Retina (tissue), 1 donor: ENCODE data around the gene GUCY1A2.
A peak's percentile ranks its signal among the peaks of the same experiment; 100 is the strongest.
"Not testable (repeated sequence)": the region's sequence is repeated elsewhere in the genome, so short reads cannot be mapped to it uniquely, and the experiment has no call there.

Experiments used
- DNase-seq: peaks from one replicate; pipeline ENCODE4 v3.0.0-alpha.2; 2016

Gene GUCY1A2

DNA sequence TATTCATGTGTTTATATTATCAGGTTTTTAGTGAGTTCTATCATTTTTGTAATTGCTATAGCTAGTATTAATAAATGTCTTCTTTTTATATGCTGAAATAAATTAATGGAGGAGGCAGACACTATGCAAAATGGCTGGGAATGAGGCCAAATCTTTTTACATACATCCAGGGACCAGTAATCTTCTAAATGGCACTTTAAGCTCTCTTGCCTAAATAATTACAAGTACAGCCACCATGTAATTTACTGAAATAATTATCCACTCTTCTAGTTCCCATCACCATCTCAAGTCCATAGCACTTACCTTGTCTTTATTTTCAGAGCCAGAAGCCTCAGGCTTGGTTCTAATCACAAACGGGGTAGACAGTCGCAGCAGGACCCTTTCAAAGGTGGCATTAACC is 79.1 kb downstream of the GUCY1A2 start:
- no peak for DNase-seq

DNA sequence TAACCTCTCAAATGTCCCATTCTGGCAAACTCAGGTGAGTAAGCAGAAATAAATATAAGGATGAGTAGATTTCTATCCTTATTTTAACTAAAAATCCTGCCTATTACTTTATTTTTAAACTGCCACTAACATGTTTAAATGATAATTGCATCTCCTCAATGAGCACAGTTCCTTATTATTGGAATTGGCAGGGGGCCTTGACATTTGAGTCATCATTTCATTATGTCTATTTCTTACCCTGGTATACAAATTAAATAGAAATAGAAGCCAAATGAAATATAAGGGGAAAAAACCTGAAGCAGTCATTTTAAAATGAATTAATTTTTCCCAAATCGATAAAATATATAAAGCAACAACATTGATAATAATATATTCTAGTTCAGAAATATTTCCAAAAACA is 81.2 kb downstream of the GUCY1A2 start:
- DNase-seq, result no peak

DNA sequence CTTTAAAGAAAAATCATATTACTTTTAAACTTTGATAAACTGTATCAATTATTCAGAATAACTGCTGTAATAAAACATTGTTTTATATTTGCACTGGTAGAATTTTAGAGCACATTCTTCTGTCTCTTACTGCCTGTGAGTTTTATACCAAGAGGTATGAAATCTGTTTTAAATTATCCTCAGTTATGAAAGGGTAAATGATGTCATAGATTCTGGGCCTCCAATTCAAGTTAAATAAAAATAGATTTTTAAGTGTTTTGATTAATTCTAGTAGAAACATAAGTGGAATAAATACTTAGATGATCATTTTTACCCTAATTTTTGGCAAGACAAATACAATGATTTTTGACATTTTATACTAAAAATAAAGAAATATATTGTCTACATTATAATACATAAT is 93.0 kb downstream of the GUCY1A2 start:
- no peak for DNase-seq

GRCh38 chr11:106920899-106921509 is 97.3 kb downstream of the GUCY1A2 start:
- no peak for DNase-seq

DNA sequence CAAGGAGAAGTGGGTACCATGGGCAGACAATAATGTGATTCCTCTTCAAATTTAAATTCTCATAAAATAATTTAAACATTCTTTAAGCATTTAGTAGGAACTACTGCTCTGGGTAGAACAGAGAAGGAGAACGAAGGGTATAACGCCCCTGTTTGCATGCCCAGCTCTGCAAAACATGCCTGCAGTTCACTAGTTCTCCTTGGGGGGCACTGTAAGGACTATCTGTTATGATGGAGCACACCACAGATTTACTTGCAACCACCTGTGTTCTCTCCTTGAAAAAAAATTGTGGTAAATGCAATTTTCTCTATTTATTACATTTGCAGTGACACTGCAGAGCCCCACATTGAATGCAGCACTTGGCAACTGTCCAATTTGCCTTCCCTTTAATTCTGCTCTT is 100.3 kb downstream of the GUCY1A2 start:
- no peak for DNase-seq

DNA sequence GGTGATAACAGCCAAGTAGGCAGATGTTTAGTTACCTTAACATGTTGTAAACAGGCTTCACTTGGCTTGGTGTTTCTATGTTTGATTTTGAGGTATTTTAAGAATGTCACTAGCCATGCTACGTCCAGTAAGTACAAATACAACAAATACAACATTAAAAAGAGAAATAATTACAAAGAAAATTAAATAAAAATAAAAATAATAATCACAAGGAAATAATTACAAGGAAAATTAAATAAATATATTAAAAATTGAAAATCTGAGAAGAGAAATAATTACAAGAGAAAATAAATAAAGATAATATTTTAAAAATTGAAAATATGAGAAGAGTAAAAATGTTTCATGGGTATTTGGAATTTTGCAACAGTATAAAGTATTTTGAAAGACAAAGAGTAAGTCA is 103.9 kb downstream of the GUCY1A2 start:
- no peak for DNase-seq

GRCh38 chr11:106913141-106913540 is 105.1 kb downstream of the GUCY1A2 start:
- peak; percentile 39 for DNase-seq

- no peak for DNase-seq
These were observed 113.5 kb downstream of the GUCY1A2 start for GRCh38 chr11:106904826-106905225.

GRCh38 chr11:106889718-106890117 is 128.6 kb downstream of the GUCY1A2 start:
- DNase-seq, result no peak

- DNase-seq, result no peak
These were observed 129.9 kb downstream of the GUCY1A2 start for GRCh38 chr11:106888386-106888785.

DNA sequence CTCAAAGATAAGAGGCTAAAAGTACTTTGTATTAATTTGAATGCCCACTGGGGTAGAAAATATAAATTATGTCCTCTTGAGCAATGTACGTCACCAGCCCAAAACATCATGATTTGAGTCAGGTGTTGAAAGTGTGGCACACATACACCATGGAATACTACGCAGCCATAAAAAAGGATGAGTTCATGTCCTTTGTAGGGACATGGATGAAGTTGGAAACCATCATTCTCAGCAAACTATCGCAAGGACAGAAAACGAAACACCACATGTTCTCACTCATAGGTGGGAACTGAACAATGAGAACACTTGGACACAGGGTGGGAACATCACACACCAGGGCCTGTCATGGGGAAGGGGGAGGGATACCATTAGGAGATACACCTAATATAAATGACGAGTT is 134.6 kb downstream of the GUCY1A2 start:
- not testable (repeated sequence) for DNase-seq

- DNase-seq, result peak; percentile 8
These were observed 138.3 kb downstream of the GUCY1A2 start for GRCh38 chr11:106879832-106880546.

GRCh38 chr11:106879029-106879428 is 139.2 kb downstream of the GUCY1A2 start:
- no peak for DNase-seq

- DNase-seq, result no peak
These were observed 143.3 kb downstream of the GUCY1A2 start for GRCh38 chr11:106875013-106875412.

- no peak for DNase-seq
These were observed 146.0 kb downstream of the GUCY1A2 start for GRCh38 chr11:106872246-106872645.

DNA sequence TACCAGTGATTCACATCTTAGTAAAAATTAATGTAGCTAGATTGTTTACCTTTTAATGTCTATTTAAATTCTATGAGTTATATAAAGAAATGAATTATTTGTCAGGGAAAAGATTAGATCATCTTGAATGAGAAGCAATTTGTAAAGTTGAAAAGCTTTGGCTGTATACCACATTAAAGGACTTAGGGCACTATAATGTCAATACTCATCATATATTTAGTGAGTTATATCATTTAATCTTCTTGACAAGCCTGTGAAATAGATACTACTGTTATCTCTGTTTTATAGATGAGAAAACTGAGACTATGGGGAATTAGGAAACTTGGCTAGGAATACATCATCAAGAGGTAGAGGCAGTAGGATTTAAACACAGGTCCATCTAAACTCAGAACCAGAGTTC is 160.1 kb downstream of the GUCY1A2 start:
- no peak for DNase-seq

- DNase-seq, result no peak
These were observed 161.7 kb downstream of the GUCY1A2 start for GRCh38 chr11:106856566-106856965.

DNA sequence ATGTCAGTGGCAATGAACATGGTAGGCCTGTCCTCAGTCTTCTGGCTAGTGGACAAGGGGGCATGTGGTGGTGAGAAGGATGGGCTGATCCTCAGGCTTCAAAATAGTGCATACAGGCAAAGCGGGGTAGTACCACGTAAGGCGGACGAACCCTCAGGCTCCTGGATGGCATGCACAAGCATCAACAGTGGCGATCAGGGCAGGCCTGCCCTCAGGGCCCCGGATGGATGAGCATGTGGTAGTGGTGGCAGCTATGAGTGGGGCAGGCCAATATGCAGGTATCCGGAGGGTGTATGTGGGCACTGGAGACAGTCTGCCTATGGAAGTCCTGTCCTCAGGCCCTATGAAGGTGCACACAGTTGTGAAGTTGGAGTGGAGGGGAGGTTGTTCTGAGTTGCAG is 163.8 kb downstream of the GUCY1A2 start:
- no peak for DNase-seq

GRCh38 chr11:106853850-106854401 is 164.3 kb downstream of the GUCY1A2 start:
- DNase-seq, result no peak

- DNase-seq, result no peak
These were observed 165.5 kb downstream of the GUCY1A2 start for GRCh38 chr11:106852779-106853178.

DNA sequence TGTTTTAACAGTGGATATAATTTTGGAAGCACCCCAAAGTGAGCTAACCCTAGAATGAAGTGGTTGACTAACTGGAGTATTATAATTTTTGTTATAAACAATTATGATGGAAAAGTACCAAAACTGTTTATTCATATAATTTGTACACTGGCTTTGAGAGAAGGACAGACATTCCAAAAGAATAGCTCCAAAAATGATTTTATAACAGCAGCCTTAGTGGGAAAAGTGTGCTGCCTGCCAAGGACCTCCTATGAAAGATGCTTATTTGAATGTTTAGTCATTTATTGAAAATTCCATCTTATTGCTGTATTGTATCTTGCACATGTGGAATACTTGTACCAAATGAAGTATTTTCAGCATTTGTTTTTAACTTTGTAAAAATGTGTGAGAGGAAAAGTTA is 169.8 kb downstream of the GUCY1A2 start:
- no peak for DNase-seq

DNA sequence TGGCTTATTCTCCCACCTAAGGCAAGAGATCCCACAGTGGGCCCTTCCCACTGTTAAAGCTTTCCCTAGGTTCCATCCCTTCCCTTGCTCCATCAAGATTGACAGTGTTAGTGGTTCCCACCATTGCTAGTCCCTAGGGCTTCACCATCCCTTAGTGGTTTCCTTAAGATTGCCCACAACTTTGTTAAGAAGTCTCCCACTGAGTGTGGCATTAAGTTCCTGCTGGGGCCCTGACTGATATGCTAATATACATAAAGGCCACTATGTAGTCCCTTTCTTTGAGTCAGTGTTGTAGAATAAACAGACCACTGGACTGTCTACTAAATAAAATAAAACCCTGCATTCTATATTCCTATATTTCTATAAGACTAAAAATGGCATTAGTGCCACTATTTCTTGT is 176.1 kb downstream of the GUCY1A2 start:
- DNase-seq, result no peak

GRCh38 chr11:106840947-106841346 is 177.3 kb downstream of the GUCY1A2 start:
- no peak for DNase-seq

DNA sequence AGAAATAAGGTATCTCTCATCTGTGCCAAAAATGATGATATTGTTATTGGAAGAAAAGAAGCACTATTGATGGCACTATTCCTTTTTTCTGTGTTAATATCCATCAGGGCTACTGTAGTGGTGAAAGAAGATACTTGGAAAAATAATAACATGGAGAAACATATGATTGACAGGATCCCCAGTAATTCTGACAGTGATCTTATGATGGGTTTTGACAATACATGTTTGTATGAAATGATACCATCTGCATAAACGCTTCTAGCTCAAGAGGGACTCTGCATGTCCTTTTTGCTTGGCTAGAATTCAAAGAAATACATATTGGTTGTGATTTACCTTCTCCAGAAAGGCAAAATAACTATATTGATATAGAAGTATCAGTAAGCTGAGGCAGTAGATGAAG is 178.1 kb downstream of the GUCY1A2 start:
- no peak for DNase-seq

GRCh38 chr11:106834567-106834966 is 183.7 kb downstream of the GUCY1A2 start:
- no peak for DNase-seq
